DND-41 (cell line): ENCODE results near the gene AGRN.

Source experiments
- EZH2 ChIP-seq: IDR thresholded peaks from 3 replicates; pipeline ENCODE4 v1.6.1; 2012; ENCODE audit warnings: borderline replicate concordance, low read depth, mild to moderate bottlenecking, moderate library complexity, low read length, inconsistent platforms; ENCODE audit not compliant: severe bottlenecking
- TF ChIP-seq, protein P1 (sequence below): IDR thresholded peaks from 2 replicates; pipeline ENCODE4 v1.5.1; 2012; ENCODE audit warnings: borderline replicate concordance, low read length, moderate library complexity, mild to moderate bottlenecking; ENCODE audit not compliant: poor library complexity, severe bottlenecking; ENCODE audit errors: extremely low read depth

DNA sequence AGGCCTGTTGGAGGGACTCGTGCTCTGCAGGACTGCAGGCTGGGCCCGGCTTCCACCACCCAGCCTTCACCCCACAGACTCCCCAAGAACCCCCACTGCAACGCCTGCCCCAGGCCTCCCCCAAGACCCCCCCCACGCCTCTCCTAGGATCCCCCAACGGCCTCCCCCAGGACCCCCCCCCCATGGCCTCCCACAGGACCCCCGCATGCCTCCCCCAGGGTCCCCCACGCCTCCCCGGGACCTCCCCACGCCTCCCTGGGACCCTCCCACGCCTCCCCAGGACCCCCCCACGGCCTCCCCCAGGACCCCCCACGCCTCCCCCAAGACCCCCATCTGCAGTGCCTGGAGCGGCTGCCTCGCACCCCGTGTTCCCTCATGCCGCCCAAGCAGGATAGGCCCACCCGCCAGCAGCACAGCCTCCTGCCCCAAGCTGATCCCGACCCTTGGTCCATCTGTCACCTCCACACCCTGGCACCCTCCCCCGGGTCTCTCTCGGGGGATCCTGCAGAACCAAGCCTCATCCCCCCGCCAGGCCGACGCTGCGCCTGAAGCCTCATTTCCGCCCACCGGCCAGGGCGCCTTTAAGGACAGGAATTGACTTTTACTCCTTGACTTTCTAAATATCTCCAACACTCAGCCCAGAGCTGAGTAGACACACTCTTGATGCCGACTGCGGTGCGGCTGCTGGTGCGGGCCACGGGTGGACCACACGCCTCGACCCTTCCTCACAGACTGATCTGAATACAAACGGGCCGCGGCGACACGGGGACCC lies 68.3 kb downstream of the AGRN start:
- TF ChIP-seq EZH2: no peak
- TF ChIP-seq, protein P1, sequence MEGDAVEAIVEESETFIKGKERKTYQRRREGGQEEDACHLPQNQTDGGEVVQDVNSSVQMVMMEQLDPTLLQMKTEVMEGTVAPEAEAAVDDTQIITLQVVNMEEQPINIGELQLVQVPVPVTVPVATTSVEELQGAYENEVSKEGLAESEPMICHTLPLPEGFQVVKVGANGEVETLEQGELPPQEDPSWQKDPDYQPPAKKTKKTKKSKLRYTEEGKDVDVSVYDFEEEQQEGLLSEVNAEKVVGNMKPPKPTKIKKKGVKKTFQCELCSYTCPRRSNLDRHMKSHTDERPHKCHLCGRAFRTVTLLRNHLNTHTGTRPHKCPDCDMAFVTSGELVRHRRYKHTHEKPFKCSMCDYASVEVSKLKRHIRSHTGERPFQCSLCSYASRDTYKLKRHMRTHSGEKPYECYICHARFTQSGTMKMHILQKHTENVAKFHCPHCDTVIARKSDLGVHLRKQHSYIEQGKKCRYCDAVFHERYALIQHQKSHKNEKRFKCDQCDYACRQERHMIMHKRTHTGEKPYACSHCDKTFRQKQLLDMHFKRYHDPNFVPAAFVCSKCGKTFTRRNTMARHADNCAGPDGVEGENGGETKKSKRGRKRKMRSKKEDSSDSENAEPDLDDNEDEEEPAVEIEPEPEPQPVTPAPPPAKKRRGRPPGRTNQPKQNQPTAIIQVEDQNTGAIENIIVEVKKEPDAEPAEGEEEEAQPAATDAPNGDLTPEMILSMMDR: no peak
